SK-N-SH (cell line): ENCODE measurements around the gene SLC38A3.

Experiments
- RAD21 ChIP-seq: IDR thresholded peaks from 2 replicates; pipeline ENCODE4 v1.6.1; 2012; ENCODE audit warnings: mild to moderate bottlenecking, low read length
- TF ChIP-seq, protein P1 (sequence below): IDR thresholded peaks from 2 replicates; pipeline ENCODE4; 2012
- TF ChIP-seq, protein P2 (sequence below): IDR thresholded peaks from 2 replicates; pipeline ENCODE4 v1.6.1; 2012; ENCODE audit warnings: mild to moderate bottlenecking, low read depth, low read length, moderate library complexity
- TF ChIP-seq, protein P3 (sequence below): fragments of 200-600 bp; sonication (generic); IDR thresholded peaks from 2 replicates; pipeline ENCODE4 v1.6.1; 2017; ENCODE audit warnings: antibody characterized with exemption, mild to moderate bottlenecking, moderate library complexity
- TF ChIP-seq, protein P4 (sequence below): IDR thresholded peaks from 2 replicates; pipeline ENCODE4 v1.4.0; 2012; ENCODE audit warnings: low read depth, borderline replicate concordance
- TF ChIP-seq, protein P5 (sequence below): fragments of 150-350 bp; IDR thresholded peaks from 2 replicates; pipeline ENCODE4 v1.6.1; 2017; ENCODE audit warnings: antibody characterized with exemption, low read length, low read depth, borderline replicate concordance

DNA sequence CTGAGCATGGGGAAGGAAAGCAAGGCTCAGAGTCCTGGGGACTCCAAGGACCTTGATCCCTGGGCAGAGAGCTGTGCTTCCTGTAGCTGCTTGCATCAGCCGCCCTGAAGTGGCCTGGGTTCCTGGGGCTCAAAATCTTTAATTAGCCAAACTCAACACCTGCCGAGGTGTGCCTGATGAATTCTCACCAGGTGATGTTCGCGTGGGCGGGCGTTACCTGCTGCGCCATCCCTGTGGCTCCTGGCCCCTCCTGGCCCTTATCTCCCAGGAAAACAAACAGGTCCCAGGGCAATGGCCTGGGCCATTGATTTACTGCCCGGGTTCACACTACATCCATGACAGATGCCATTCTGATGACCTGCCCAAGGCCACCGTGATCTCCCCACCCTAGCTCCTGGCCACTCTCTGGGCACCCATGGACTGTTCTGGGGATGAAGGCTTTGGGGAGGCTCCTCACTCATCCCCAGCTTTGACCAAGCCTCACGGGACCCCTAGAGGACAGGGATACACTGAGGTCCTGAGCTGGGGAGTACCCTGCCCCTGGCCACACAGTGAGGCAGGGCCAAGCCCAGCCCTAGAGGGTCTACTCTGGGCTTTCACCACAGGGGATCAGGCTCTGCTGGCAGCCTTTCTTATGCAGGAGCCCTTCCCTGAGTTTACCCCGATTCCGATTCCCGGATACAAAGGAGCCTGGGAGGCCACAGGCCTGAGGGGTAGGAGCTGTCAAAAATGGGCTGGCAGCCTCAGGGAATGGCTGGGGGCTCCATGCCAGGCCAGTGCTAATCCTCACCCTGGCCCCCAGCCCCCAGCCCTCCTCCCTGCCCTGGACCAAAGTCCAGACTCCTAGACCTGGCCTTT is 5.7 kb downstream of the SLC38A3 start:
- TF ChIP-seq, protein P1, sequence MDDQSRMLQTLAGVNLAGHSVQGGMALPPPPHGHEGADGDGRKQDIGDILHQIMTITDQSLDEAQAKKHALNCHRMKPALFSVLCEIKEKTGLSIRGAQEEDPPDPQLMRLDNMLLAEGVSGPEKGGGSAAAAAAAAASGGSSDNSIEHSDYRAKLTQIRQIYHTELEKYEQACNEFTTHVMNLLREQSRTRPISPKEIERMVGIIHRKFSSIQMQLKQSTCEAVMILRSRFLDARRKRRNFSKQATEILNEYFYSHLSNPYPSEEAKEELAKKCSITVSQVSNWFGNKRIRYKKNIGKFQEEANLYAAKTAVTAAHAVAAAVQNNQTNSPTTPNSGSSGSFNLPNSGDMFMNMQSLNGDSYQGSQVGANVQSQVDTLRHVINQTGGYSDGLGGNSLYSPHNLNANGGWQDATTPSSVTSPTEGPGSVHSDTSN: no peak
- TF ChIP-seq, protein P2, sequence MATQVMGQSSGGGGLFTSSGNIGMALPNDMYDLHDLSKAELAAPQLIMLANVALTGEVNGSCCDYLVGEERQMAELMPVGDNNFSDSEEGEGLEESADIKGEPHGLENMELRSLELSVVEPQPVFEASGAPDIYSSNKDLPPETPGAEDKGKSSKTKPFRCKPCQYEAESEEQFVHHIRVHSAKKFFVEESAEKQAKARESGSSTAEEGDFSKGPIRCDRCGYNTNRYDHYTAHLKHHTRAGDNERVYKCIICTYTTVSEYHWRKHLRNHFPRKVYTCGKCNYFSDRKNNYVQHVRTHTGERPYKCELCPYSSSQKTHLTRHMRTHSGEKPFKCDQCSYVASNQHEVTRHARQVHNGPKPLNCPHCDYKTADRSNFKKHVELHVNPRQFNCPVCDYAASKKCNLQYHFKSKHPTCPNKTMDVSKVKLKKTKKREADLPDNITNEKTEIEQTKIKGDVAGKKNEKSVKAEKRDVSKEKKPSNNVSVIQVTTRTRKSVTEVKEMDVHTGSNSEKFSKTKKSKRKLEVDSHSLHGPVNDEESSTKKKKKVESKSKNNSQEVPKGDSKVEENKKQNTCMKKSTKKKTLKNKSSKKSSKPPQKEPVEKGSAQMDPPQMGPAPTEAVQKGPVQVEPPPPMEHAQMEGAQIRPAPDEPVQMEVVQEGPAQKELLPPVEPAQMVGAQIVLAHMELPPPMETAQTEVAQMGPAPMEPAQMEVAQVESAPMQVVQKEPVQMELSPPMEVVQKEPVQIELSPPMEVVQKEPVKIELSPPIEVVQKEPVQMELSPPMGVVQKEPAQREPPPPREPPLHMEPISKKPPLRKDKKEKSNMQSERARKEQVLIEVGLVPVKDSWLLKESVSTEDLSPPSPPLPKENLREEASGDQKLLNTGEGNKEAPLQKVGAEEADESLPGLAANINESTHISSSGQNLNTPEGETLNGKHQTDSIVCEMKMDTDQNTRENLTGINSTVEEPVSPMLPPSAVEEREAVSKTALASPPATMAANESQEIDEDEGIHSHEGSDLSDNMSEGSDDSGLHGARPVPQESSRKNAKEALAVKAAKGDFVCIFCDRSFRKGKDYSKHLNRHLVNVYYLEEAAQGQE: no peak
- TF ChIP-seq, protein P3, sequence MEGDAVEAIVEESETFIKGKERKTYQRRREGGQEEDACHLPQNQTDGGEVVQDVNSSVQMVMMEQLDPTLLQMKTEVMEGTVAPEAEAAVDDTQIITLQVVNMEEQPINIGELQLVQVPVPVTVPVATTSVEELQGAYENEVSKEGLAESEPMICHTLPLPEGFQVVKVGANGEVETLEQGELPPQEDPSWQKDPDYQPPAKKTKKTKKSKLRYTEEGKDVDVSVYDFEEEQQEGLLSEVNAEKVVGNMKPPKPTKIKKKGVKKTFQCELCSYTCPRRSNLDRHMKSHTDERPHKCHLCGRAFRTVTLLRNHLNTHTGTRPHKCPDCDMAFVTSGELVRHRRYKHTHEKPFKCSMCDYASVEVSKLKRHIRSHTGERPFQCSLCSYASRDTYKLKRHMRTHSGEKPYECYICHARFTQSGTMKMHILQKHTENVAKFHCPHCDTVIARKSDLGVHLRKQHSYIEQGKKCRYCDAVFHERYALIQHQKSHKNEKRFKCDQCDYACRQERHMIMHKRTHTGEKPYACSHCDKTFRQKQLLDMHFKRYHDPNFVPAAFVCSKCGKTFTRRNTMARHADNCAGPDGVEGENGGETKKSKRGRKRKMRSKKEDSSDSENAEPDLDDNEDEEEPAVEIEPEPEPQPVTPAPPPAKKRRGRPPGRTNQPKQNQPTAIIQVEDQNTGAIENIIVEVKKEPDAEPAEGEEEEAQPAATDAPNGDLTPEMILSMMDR: no peak
- TF ChIP-seq, protein P4, sequence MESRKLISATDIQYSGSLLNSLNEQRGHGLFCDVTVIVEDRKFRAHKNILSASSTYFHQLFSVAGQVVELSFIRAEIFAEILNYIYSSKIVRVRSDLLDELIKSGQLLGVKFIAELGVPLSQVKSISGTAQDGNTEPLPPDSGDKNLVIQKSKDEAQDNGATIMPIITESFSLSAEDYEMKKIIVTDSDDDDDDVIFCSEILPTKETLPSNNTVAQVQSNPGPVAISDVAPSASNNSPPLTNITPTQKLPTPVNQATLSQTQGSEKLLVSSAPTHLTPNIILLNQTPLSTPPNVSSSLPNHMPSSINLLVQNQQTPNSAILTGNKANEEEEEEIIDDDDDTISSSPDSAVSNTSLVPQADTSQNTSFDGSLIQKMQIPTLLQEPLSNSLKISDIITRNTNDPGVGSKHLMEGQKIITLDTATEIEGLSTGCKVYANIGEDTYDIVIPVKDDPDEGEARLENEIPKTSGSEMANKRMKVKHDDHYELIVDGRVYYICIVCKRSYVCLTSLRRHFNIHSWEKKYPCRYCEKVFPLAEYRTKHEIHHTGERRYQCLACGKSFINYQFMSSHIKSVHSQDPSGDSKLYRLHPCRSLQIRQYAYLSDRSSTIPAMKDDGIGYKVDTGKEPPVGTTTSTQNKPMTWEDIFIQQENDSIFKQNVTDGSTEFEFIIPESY: no peak
- TF ChIP-seq, protein P5, sequence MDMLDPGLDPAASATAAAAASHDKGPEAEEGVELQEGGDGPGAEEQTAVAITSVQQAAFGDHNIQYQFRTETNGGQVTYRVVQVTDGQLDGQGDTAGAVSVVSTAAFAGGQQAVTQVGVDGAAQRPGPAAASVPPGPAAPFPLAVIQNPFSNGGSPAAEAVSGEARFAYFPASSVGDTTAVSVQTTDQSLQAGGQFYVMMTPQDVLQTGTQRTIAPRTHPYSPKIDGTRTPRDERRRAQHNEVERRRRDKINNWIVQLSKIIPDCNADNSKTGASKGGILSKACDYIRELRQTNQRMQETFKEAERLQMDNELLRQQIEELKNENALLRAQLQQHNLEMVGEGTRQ: no peak
- no peak for TF ChIP-seq RAD21
